Tibial artery (tissue), 4 donors: ENCODE data around the gene HDAC10.
A peak's percentile ranks its signal among the peaks of the same experiment; 100 is the strongest.

Experiments
- DNase-seq, 2 donors: peaks; one replicate each; pipeline ENCODE4 v3.0.0-alpha.2; 2019
- H3K27ac ChIP-seq, 2 donors: fragments of 200-600 bp; sonication (generic) in 1 of 2; 1 replicate in 1 of 2; 2 replicates in 1 of 2; pipeline ENCODE4 v1.5.1; 2018 to 2019; ENCODE audit warnings: mild to moderate bottlenecking in 1 of 2
- H3K27me3 ChIP-seq, 2 donors: fragments of 200-600 bp; sonication (generic) in 1 of 2; one replicate each; pipeline versions ENCODE4 v1.5.1 to v1.6.0; 2016 to 2019
- H3K36me3 ChIP-seq, 3 donors: fragments of 200-600 bp; sonication (generic) in 2 of 3; one replicate each; pipeline ENCODE4 v1.5.1; 2016 to 2019; ENCODE audit warnings: mild to moderate bottlenecking in 2 of 3
- H3K4me1 ChIP-seq, 4 donors: fragments of 200-600 bp; sonication (generic) in 2 of 4; 1 replicate in 3 of 4; 2 replicates in 1 of 4; pipeline ENCODE4 v1.5.1; 2016 to 2019
- H3K4me3 ChIP-seq, 2 donors: fragments of 200-600 bp; sonication (generic) in 1 of 2; 1 replicate in 1 of 2; 2 replicates in 1 of 2; pipeline ENCODE4 v1.5.1; 2018 to 2019; ENCODE audit warnings: mild to moderate bottlenecking in 2 of 2
- H3K9me3 ChIP-seq, 3 donors: fragments of 200-600 bp; sonication (generic) in 1 of 3; one replicate each; pipeline ENCODE4 v1.5.1; 2016 to 2019
- intact Hi-C: fragments of 100-400 bp; cut with DNase I; formaldehyde crosslinking; loops from one replicate; pipeline ENCODE4 v1.15.0; 2023; ENCODE audit warnings: low total_unique reads
- TF ChIP-seq, protein P1 (sequence below), 2 experiments: fragments of 200-600 bp in 1 of 2; fragments of 450-650 bp in 1 of 2; IDR thresholded peaks; one replicate each; pipeline ENCODE4 v1.5.1; 2017 to 2019; ENCODE audit warnings: antibody characterized with exemption in 2 of 2, mild to moderate bottlenecking in 1 of 2, moderate library complexity in 1 of 2

Gene HDAC10

GRCh38 chr22:50269970-50270665 lies 19.1 kb upstream of the HDAC10 start, which contains the start of gene MAPK11:
TSS of gene MAPK11 (minus strand) at chr22:50270380. CDS start at chr22:50270292, 88 bp downstream.
- Histone ChIP-seq H3K36me3 (peaks cover 3 to 9% (median 4%) of the 10 kb centered on the region in 3 donors), H3K4me1 (peaks cover 0 to 54% (median 47%) of the 10 kb centered on the region in 4 donors), H3K27ac (peak within 1 kb of the TSS in 1 of 2 donors; percentile 3), H3K4me3 (peak within 1 kb of the TSS; percentile 49 to 54), H3K9me3 (no peaks in the 10 kb centered on the region), H3K27me3 (peaks cover 4 to 21% of the 10 kb centered on the region in 2 donors)
- intact Hi-C loops: no loop called here
- TF ChIP-seq, protein P1, sequence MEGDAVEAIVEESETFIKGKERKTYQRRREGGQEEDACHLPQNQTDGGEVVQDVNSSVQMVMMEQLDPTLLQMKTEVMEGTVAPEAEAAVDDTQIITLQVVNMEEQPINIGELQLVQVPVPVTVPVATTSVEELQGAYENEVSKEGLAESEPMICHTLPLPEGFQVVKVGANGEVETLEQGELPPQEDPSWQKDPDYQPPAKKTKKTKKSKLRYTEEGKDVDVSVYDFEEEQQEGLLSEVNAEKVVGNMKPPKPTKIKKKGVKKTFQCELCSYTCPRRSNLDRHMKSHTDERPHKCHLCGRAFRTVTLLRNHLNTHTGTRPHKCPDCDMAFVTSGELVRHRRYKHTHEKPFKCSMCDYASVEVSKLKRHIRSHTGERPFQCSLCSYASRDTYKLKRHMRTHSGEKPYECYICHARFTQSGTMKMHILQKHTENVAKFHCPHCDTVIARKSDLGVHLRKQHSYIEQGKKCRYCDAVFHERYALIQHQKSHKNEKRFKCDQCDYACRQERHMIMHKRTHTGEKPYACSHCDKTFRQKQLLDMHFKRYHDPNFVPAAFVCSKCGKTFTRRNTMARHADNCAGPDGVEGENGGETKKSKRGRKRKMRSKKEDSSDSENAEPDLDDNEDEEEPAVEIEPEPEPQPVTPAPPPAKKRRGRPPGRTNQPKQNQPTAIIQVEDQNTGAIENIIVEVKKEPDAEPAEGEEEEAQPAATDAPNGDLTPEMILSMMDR (IDR thresholded peaks at IDR 0.05): no peak
- DNase-seq: no peak

DNA sequence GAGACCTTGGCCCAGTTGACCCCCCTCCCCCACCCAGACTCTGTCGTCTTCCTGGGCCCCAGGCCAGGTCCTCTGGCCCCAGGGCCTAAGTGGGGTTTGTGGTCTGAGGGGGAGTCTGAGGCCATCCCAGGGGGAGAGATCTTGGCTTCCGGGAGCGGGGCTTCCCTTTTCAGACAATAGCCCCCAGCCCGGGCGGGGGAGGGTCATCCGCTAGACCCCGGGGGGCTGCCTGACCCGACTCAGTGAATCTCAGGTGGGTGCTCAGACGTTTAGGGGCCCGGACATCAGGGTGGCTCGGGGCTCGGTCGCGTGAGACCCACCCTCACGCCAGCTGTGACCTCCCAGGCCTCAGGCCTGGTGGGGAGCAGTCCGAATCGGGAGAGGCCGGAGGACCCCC lies 18.5 kb upstream of the HDAC10 start:
- TF ChIP-seq, protein P1 (IDR thresholded peaks at IDR 0.05): no peak
- no peak for DNase-seq
- Histone ChIP-seq H3K9me3 (no peaks in the 10 kb centered on the region), H3K27me3 (peaks cover 4 to 25% of the 10 kb centered on the region in 2 donors), H3K27ac (peak overlapping the region in 1 of 2 donors; percentile 3), H3K36me3 (peaks cover 0 to 5% (median 0%) of the 10 kb centered on the region in 3 donors), H3K4me3 (peak overlapping the region; percentile 49 to 54), H3K4me1 (peaks cover 0 to 54% (median 47%) of the 10 kb centered on the region in 4 donors)
- intact Hi-C loops: no loop called here

DNA sequence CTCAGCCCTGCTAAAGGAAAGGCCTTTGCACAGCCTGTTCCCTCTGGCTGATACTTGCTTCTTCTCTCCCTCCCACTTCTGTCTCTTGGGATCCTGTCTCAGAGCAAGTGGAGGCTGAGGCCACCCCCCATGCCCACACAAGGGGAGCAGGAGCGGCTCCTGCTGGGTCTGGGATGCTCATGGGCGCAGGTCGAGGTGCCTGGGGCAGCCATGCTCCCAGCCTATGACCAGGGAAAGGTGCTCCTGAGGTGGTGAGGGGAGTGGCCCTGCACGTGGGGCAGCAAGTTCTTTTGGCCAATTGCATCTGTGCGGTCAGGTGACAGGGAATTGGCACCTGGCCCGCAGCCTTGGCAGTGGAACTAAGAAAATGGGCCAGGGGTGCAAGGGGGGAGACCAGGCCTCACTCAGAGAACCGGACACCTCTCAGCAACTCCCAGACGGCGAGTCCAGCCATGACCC lies 17.6 kb upstream of the HDAC10 start:
- intact Hi-C loops: no loop called here
- Histone ChIP-seq H3K4me1 (peaks cover 0 to 54% (median 47%) of the 10 kb centered on the region in 4 donors), H3K27ac (no peak overlapping the region), H3K36me3 (no peaks in the 10 kb centered on the region), H3K9me3 (no peaks in the 10 kb centered on the region), H3K4me3 (no peak overlapping the region), H3K27me3 (peaks cover 4 to 32% of the 10 kb centered on the region in 2 donors)
- TF ChIP-seq, protein P1 (IDR thresholded peaks at IDR 0.05): no peak
- no peak for DNase-seq

DNA sequence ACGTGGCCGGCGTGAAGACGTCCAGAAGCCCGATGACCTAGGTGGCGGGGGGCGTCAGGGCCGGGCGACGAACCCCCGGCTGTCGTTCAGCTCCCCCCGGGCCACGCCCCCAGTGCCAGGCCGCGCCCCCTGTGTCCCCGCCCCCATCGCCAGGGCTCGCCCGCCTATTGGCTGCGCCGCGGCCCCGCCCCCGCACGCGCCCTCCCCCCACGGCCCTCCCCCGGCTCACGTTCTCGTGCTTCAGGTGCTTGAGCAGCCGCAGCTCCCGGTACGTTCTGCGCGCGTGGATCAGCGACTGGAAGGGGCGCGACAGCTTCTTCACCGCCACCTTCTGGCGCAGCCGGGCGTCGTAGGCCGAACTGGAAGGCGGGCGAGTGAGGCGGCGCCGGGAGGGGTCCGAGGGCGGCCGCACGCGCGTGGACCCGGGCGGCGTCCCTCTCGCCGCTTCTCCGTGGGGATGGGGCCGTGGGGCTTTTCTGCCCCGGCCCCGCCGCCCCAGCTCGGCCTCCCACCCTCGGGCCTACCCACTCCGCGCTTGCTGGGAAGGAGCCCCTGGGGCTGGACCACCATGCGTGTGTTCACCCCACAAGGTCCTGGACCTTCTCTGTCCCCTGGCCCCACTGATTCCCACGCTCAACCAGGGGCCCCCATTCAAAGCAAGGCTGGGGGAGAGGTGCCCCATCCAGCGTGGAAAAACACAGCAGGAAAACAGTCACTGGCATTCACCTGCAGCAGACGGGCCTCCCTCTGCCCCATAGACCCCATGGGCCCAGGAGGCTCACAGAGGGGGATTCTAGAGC lies 16.7 kb upstream of the HDAC10 start:
- peak overlapping the region; percentile 29 to 48 for H3K4me3 ChIP-seq
- H3K9me3 ChIP-seq: no peaks in the 10 kb centered on the region
- peak in 1 of 2 donors; percentile 77 for DNase-seq
- peaks cover 0 to 54% (median 47%) of the 10 kb centered on the region in 4 donors for H3K4me1 ChIP-seq
- TF ChIP-seq, protein P1 (IDR thresholded peaks at IDR 0.05): peak in 1 of 2 experiments; percentile 23
- intact Hi-C loops: no loop called here
- peak overlapping the region in 1 of 2 donors; percentile 10 for H3K27ac ChIP-seq
- no peaks in the 10 kb centered on the region for H3K36me3 ChIP-seq
- peaks cover 4 to 39% of the 10 kb centered on the region in 2 donors for H3K27me3 ChIP-seq

- no peak for DNase-seq
- Histone ChIP-seq H3K36me3 (no peaks in the 10 kb centered on the region), H3K9me3 (no peaks in the 10 kb centered on the region), H3K27me3 (peaks cover 4 to 41% of the 10 kb centered on the region in 2 donors), H3K4me3 (peak overlapping the region; percentile 29 to 48), H3K27ac (no peak overlapping the region), H3K4me1 (peaks cover 0 to 57% (median 45%) of the 10 kb centered on the region in 4 donors)
- TF ChIP-seq, protein P1 (IDR thresholded peaks at IDR 0.05): no peak
- intact Hi-C loops: no loop called here
Observed at GRCh38 chr22:50266994-50267393, 15.9 kb upstream of the HDAC10 start.
